DND-41 (cell line): Measurements from ENCODE around the gene TAF11L4.
"Not testable (repeated sequence)": the region's sequence is repeated elsewhere in the genome, so short reads cannot be mapped to it uniquely, and the experiment has no call there.

Experiments used
- CTCF ChIP-seq: IDR thresholded peaks from 2 replicates; pipeline ENCODE4 v1.5.1; 2012; ENCODE audit warnings: borderline replicate concordance, low read length, moderate library complexity, mild to moderate bottlenecking; ENCODE audit not compliant: poor library complexity, severe bottlenecking; ENCODE audit errors: extremely low read depth
- EZH2 ChIP-seq: IDR thresholded peaks from 3 replicates; pipeline ENCODE4 v1.6.1; 2012; ENCODE audit warnings: borderline replicate concordance, low read depth, mild to moderate bottlenecking, moderate library complexity, low read length, inconsistent platforms; ENCODE audit not compliant: severe bottlenecking

DNA sequence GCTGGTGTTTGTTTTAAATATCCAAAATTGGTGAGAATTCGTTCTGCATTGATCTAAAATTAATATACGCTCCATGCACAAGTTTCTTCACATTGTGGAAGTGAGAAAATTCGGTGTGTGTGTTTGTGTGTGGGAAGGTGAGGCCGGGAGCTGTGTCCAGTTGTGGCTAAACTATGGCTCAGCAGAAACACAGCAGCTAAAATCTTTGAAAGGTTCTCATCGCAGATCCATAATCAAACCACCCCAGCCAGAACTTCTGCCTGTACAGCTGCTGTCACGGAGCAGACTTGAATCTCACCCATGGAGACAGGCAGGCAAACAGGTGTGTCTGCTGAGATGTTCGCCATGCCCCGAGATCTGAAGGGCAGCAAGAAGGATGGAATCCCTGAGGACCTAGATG lies 23.7 kb upstream of the TAF11L4 start, which contains the start of gene TAF11L2:
- TF ChIP-seq EZH2, CTCF: not testable (repeated sequence)
